Activated CD4-positive, CD25-positive, alpha-beta regulatory T cell treated with anti-CD3 and anti-CD28 coated beads, Interleukin-2, amount 50 U/mL, for 72 hours (primary cell): ENCODE measurements around the gene LST1.

ENCODE experiments used
- DNase-seq: peaks from one replicate; pipeline ENCODE4 v3.0.0; 2021

Gene LST1

DNA sequence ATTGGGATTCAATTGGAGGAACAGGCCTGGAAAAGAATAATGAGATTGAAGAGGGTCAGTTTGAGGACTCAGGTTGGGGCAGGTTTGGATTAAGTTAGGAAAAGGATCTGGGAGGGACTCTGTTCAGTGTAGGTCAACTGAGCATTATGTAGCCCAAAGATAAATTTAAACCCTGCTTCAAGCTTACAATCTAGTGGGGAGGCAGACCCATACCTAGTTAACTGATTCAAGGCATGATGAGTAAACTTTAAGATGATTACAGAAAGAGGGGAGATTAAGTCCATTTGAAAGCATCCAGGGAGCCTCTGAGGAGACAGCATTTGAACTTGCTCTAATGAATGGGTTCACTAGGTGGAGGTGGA, 25.4 kb upstream of the LST1 start:
- DNase-seq = no peak

DNA sequence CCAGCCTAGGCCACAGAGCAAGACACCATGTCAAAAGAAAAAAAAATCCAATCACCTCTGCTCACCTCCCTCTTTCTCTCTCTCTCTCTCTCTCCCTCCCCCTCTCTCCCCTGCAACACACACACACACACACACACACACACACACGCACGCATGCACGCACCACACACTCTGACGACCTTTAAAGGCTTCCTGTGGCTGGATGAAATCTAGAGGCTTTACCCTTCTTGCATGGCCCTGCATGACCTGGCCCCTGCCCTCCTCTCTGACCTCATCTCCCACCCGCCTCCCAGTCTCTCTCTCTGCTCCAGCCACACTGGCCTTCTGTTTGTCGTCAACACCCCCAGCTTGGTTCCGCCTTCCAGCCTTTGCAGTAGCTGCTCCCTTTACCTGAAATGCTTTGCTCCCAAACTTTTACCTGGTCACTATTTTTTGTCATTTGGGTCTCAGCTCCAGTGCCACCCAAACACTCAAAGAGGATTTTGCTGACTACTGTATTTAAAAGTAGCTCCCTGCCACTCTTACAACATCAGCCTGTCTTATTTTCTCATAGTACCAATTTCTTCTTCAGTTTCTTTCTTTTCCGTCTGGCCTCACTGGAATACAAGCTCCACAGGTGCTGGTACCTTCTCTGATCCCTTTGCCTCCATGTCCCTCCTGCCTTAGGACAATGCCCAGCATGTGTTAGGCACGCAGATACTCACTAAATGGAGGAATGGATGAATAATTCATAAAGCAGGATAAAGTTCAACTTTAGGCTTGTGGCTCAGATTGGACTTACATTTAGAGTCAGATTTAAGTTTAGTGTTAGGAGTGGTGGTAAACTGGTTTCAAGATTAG, 18.3 kb upstream of the LST1 start:
- DNase-seq = no peak

DNA sequence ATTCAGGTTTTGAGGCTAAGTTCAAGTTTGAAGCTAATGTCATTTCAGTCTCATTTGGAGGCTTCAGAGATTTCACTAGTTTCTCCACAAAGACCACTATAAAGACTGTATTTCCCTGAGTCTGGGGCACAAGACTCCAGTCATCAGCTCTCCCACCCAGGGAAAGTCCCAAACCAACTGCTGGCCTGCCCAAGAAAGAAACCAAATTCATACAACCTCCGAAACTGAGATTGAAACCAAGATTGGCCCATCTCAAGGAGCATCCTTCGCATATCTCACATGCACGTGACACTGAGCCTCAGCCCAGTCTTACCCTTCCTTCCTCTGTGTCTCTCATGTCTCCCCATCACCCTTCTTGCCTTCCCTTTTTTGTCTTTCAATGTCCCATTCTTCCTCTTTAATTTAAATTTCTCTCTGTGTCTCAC, 17.5 kb upstream of the LST1 start:
- peak; percentile 57 for DNase-seq

DNA sequence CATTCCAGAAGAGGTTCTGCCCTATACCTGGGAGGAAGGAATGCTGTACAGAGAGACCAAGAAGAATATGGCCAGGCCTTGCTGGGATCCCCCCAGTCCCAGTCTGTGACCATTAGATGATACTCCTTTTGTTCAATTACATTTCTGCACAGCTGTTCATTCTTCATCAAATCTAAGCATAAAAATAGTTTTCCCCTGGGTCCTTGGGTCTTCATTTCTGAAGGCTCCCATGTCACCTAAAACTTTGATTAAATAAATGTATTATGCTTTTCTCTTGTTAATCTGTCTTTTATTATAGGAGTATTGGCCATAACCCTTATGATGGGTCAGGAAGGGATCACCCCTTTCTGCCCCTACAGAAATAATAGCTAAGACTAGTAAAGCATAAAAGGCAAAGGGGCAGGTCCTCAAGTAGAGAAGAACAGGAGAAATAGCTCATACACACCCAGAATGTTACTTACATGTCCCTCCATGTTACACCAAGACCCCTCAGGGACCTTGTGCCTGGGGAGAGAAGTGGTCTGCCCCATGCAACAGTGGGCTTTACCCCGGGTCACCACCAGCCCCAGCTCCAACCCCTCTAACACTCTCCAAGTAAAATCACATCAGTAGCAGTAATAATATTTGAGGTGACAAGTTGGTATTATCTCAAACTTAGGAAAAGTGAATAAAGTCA, 16.1 kb upstream of the LST1 start:
- DNase-seq = no peak

DNA sequence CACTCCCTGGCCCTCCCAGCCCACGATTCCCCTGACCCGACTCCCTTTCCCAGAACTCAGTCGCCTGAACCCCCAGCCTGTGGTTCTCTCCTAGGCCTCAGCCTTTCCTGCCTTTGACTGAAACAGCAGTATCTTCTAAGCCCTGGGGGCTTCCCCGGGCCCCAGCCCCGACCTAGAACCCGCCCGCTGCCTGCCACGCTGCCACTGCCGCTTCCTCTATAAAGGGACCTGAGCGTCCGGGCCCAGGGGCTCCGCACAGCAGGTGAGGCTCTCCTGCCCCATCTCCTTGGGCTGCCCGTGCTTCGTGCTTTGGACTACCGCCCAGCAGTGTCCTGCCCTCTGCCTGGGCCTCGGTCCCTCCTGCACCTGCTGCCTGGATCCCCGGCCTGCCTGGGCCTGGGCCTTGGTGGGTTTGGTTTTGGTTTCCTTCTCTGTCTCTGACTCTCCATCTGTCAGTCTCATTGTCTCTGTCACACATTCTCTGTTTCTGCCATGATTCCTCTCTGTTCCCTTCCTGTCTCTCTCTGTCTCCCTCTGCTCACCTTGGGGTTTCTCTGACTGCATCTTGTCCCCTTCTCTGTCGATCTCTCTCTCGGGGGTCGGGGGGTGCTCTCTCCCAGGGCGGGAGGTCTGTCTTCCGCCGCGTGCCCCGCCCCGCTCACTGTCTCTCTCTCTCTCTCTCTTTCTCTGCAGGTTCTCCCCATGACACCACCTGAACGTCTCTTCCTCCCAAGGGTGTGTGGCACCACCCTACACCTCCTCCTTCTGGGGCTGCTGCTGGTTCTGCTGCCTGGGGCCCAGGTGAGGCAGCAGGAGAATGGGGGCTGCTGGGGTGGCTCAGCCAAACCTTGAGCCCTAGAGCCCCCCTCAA, 13.8 kb upstream of the LST1 start, which contains the start of gene LTA:
Gene LTA (plus strand): TSS at position 249 of the 871 bp plus-strand sequence. CDS start 454 bp downstream, at position 703.
- peak; percentile 79 for DNase-seq

DNA sequence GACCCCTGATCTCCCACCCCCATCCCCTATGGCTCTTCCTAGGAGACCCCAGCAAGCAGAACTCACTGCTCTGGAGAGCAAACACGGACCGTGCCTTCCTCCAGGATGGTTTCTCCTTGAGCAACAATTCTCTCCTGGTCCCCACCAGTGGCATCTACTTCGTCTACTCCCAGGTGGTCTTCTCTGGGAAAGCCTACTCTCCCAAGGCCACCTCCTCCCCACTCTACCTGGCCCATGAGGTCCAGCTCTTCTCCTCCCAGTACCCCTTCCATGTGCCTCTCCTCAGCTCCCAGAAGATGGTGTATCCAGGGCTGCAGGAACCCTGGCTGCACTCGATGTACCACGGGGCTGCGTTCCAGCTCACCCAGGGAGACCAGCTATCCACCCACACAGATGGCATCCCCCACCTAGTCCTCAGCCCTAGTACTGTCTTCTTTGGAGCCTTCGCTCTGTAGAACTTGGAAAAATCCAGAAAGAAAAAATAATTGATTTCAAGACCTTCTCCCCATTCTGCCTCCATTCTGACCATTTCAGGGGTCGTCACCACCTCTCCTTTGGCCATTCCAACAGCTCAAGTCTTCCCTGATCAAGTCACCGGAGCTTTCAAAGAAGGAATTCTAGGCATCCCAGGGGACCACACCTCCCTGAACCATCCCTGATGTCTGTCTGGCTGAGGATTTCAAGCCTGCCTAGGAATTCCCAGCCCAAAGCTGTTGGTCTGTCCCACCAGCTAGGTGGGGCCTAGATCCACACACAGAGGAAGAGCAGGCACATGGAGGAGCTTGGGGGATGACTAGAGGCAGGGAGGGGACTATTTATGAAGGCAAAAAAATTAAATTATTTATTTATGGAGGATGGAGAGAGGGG, 12.6 kb upstream of the LST1 start:
- no peak for DNase-seq

DNA sequence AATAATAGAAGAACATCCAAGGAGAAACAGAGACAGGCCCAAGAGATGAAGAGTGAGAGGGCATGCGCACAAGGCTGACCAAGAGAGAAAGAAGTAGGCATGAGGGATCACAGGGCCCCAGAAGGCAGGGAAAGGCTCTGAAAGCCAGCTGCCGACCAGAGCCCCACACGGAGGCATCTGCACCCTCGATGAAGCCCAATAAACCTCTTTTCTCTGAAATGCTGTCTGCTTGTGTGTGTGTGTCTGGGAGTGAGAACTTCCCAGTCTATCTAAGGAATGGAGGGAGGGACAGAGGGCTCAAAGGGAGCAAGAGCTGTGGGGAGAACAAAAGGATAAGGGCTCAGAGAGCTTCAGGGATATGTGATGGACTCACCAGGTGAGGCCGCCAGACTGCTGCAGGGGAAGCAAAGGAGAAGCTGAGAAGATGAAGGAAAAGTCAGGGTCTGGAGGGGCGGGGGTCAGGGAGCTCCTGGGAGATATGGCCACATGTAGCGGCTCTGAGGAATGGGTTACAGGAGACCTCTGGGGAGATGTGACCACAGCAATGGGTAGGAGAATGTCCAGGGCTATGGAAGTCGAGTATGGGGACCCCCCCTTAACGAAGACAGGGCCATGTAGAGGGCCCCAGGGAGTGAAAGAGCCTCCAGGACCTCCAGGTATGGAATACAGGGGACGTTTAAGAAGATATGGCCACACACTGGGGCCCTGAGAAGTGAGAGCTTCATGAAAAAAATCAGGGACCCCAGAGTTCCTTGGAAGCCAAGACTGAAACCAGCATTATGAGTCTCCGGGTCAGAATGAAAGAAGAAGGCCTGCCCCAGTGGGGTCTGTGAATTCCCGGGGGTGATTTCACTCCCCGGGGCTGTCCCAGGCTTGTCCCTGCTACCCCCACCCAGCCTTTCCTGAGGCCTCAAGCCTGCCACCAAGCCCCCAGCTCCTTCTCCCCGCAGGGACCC, 11.7 kb upstream of the LST1 start:
- no peak for DNase-seq

DNA sequence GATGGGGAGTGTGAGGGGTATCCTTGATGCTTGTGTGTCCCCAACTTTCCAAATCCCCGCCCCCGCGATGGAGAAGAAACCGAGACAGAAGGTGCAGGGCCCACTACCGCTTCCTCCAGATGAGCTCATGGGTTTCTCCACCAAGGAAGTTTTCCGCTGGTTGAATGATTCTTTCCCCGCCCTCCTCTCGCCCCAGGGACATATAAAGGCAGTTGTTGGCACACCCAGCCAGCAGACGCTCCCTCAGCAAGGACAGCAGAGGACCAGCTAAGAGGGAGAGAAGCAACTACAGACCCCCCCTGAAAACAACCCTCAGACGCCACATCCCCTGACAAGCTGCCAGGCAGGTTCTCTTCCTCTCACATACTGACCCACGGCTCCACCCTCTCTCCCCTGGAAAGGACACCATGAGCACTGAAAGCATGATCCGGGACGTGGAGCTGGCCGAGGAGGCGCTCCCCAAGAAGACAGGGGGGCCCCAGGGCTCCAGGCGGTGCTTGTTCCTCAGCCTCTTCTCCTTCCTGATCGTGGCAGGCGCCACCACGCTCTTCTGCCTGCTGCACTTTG, 10.7 kb upstream of the LST1 start, which contains the start of gene TNF:
Gene TNF (plus strand): TSS at position 231 of the 567 bp plus-strand sequence. CDS start 177 bp downstream, at position 408.
- peak; percentile 61 for DNase-seq

DNA sequence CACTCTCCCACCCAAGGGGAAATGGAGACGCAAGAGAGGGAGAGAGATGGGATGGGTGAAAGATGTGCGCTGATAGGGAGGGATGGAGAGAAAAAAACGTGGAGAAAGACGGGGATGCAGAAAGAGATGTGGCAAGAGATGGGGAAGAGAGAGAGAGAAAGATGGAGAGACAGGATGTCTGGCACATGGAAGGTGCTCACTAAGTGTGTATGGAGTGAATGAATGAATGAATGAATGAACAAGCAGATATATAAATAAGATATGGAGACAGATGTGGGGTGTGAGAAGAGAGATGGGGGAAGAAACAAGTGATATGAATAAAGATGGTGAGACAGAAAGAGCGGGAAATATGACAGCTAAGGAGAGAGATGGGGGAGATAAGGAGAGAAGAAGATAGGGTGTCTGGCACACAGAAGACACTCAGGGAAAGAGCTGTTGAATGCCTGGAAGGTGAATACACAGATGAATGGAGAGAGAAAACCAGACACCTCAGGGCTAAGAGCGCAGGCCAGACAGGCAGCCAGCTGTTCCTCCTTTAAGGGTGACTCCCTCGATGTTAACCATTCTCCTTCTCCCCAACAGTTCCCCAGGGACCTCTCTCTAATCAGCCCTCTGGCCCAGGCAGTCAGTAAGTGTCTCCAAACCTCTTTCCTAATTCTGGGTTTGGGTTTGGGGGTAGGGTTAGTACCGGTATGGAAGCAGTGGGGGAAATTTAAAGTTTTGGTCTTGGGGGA, 10.0 kb upstream of the LST1 start:
- DNase-seq = no peak

DNA sequence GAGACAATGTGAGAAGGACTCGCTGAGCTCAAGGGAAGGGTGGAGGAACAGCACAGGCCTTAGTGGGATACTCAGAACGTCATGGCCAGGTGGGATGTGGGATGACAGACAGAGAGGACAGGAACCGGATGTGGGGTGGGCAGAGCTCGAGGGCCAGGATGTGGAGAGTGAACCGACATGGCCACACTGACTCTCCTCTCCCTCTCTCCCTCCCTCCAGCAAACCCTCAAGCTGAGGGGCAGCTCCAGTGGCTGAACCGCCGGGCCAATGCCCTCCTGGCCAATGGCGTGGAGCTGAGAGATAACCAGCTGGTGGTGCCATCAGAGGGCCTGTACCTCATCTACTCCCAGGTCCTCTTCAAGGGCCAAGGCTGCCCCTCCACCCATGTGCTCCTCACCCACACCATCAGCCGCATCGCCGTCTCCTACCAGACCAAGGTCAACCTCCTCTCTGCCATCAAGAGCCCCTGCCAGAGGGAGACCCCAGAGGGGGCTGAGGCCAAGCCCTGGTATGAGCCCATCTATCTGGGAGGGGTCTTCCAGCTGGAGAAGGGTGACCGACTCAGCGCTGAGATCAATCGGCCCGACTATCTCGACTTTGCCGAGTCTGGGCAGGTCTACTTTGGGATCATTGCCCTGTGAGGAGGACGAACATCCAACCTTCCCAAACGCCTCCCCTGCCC, 9.0 kb upstream of the LST1 start:
- peak; percentile 57 for DNase-seq

DNA sequence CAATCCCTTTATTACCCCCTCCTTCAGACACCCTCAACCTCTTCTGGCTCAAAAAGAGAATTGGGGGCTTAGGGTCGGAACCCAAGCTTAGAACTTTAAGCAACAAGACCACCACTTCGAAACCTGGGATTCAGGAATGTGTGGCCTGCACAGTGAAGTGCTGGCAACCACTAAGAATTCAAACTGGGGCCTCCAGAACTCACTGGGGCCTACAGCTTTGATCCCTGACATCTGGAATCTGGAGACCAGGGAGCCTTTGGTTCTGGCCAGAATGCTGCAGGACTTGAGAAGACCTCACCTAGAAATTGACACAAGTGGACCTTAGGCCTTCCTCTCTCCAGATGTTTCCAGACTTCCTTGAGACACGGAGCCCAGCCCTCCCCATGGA, 8.5 kb upstream of the LST1 start:
- no peak for DNase-seq

DNA sequence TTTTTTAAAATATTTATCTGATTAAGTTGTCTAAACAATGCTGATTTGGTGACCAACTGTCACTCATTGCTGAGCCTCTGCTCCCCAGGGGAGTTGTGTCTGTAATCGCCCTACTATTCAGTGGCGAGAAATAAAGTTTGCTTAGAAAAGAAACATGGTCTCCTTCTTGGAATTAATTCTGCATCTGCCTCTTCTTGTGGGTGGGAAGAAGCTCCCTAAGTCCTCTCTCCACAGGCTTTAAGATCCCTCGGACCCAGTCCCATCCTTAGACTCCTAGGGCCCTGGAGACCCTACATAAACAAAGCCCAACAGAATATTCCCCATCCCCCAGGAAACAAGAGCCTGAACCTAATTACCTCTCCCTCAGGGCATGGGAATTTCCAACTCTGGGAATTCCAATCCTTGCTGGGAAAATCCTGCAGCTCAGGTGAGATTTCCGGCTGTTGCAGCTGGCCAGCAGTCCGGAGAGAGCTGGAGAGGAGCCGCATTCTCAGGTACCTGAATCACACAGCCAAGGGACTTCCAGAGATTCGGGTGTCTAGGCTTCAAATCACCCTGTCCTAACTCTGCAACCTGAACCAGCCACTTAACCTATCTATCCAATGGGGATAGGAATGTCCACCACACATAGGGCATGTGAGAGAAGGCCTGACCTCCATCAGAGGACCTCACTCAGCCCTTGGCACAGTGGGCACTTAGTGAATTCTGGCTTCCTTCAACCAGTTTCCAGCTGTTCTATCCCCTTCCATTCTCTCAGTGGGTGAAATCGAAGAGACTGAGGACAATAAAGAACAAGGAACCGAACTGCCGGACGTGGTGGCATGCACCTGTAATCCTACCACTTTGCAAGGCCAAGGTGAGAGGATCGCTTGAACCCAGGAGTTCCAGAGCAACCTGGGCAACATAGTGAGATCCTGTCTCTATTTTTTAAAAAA, 7.6 kb upstream of the LST1 start:
- no peak for DNase-seq

DNA sequence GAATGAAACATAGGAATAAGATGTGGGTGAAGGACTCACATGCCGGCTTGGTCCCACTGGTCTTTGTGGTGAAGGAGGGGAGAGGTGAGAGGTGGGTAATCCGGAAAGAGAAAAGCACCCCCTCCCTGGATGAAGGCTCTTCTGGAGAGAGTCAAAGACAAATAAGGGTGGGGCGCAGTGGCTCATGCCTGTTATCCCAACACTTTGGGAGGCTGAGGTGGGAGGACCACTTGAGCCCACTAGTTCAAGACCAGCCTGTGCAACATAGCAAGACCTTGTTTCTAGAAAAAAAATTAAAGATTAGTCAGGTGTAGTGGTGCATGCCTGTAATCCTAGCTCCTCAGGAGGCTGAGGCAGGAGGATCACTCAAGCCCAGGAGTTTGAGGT, 7.0 kb upstream of the LST1 start:
- no peak for DNase-seq

DNA sequence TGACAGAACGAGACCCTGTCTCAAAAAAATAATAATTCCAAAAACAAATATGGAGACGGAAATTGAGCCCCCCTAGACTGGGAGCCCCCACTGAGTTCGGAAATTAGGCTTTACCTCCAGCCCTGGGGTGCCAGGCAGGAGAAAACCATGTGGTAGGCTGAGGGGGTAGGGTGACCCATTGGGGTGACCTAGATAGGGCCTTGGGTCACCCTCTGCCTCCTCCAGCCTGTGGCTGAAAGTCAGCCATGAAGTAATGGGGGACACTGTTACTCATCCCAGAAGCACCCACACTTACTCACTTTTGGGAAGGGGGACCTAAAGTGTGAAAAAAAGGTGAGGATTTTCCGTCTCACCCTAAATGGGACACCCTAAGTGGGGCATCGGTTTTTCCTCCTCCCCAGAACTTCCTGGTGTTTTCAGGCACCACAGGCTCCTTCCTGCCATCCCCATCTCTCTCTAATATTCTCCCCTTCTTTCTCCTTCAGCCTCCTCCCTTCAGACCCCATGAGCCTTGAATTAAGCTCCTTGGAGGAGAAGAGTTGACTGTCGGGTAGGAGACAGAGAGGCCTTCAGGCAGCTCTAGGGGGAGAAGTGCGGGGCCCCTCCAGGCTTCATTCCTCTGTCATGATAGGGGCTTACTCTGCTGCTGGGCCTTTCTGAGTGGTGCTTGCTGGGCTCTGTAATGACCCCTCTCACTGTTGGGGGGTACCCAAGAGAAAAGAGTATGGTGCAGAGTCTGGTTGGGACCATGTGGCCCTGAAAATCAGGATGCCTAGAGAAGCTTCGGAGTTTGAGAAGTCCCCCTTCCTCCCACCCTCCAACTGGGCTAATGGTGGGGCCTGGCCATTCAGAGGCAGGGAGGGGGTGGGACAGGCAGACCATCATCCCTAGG, 6.3 kb upstream of the LST1 start:
- no peak for DNase-seq

DNA sequence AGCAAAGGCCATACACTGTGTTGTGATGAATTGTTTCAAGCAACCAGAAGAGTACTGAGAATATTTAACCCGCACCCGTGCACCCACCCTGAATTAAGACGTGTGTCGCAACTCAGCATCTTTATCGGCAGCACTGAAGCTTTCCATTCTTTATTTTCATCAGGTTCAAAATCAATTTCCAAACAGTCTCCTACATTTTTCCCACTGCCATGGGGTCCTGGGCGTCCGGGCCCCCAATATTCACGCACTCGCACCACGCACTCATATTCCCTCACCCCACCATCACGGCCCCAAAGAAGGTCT, 5.7 kb upstream of the LST1 start:
- DNase-seq = no peak

DNA sequence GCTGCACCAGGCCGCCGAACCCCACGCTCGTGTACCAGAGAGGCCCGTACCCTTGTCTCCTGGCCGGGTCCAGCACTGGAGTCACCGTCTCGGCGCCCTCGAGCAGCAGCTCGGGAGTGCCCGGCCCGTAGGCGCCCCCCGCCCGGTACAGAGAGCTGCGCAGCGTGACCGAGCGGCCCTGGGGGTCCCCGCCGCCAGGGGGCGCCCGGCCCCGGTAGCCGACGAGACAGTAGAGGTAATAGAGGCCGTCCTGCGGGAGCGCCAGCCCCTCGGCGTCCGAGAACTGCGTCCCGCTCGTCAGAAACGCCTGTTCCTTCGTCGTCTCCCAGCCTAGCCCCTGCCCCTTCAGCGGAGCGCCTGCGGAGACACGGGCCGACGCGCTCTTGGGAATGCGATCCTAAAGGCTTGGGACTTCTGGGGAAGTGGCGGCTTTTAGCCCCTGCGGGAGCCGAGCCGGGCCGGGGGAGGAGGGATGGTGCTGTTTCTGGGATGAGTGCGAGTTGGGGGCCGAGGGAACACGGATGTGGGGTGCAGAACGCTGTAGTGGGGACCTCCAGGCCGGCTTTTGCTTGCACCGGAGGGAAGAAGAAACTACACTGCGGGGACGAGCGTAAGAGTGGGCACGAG, 5.2 kb upstream of the LST1 start:
- peak; percentile 93 for DNase-seq
